Right lung (tissue), 5 donors: ENCODE data around the gene C19orf25. TPM values are rescaled to one million over a fixed set of nuclear protein-coding genes. Genes with fewer than 3 reads are reported as not detected.

Experiments
- DNase-seq, 2 donors: peaks; one replicate each; pipeline ENCODE4 v3.0.0-alpha.2; 2013
- polyA plus RNA-seq, 5 donors: library from polyadenylated mRNA; unstranded; fragments of 120-200 nt; gene quantifications; one replicate each; pipeline versions ENCODE4 v1.2.1 to v1.2.3, GENCODE V29; 2013; ENCODE audit warnings: inconsistent platforms in 1 of 5, low replicate concordance in 1 of 5; ENCODE audit not compliant: insufficient read length in 5 of 5, insufficient read depth in 1 of 5

Gene C19orf25
- polyA plus RNA-seq, 5 donors: 17.4 to 34.7 (median 20.9) TPM

GRCh38 chr19:1434040-1434366 is 45.0 kb downstream of the C19orf25 start:
- DNase-seq: no peak

DNA sequence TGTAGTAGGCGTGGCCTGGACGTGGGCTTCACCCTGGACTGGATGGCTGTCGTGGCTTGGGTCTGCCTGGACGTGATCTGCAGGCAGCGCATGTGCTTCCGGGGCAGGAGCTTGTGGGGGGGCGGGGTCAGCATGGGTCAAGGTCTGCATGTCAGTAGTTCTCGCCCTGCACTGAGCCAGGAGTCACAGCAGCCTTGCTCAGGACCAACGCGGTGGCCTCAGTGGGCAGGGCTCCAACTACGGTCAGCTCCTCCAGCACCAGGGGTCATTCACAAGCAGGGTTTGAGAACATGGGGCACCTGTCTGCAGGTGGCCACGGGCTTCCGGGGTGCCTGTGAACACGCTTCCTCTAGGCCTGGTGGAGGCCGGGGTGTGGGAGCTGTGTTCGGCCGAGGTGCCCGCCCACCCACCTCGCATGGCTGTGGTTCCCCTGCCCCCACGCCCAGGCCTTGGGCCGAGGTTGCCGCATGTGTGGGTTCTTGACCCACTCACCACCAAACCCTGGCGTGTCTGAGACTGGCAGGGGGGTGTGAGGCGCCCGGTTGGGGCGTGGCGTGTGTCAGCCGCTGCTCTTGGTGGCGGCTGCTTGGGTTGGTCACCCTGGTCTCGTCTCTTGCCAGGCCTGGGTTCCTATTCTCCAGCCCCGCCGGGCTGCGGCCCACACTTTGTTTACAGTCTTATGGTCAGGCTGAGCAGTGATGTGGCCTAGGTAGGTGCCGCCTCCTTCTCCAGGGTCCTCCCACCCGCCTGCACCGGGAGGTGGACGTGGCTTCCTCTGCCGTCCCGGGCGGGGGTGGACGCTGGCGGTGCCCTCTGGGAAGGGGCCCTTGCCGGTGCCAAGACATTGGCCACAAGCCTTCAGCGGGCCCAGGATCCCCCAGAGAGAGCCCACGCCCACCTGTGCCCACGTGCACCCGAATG is 45.6 kb downstream of the C19orf25 start:
- DNase-seq: no peak

DNA sequence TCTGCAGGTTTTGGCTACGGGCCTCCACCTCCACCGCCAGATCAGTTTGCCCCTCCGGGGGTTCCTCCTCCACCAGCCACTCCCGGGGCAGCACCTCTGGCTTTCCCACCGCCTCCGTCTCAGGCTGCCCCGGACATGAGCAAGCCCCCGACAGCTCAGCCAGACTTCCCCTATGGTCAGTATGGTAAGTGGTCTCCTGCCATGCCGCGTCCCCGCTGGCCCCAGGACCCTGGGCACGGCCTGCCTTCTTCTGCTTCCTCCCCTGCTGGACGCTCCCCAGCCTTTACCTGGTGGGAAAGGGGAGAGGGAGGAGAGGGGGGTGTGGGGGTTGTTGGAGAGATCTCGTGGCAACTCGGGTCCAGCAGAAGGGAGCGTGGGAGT is 46.5 kb downstream of the C19orf25 start:
- no peak for DNase-seq

DNA sequence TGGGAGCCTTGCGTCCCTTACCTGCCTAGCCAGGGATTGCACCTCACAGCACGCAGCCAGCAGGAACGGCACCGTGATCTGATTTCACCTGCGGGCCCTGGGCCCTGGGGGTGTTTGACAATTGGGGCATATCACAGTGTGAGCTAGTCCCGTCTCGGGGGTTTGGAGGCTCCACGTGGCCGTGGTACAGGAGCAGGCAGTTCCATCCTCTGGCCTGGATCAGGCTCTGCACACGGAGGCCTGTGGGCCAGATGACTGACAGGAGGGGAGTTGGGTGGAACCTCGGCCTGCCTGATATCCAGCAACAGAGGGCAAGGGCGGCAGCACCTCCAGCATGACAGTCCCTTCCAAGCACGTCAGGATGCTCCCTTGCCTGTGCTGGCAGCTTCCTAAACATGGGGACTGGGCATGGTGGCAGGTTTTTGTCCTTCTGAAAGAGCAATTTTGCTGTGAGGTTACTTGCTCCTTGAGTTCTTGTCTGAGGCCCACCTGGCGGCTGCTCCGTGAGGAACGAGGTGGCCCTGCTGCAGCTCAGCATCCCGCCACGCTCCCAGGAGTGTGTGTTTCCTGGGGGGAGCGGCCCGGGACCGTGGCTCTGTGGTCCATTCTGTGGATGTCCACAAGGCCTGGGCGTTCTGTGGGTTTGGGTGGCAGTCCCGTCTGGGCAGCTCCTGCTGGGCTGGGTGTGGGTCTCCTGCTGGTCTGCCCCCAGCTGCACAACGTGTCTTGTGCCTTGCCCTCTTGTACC is 47.1 kb downstream of the C19orf25 start:
- no peak for DNase-seq

- DNase-seq: no peak
Measured at GRCh38 chr19:1430246-1430645, 48.8 kb downstream of the C19orf25 start.

GRCh38 chr19:1429750-1430149 is 49.3 kb downstream of the C19orf25 start:
- no peak for DNase-seq

DNA sequence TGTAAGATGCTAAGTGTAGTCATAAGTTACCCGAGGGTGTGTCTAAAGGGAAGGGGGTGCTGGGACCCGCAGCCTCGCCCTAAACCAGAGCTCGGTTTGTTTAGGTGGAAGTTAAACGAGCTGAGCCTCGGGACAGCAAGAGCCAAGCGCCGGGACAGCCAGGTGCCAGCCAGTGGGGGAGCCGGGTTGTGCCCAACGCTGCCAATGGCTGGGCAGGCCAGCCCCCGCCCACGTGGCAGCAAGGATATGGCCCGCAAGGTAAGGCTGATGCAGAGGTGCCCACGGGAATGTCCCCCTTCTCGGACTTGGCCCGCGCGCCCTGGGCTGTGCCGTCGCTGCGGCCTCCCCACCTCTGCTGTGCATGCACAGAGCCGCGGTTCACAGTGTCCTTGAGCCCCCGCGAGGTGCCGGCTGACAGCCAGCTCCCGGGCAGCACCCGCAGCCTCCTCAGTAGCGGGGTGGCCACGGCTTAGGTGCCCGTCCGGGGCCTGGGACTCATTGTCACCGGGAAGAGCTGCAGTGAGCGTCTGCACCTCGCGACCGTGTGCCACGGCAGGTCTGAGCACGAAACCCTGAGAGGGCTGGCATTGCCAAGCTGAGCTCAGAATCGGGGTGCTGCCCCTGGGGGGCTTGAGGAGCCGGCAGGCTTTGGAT is 50.1 kb downstream of the C19orf25 start:
- no peak for DNase-seq

- no peak for DNase-seq
Measured at GRCh38 chr19:1427221-1427920, 51.6 kb downstream of the C19orf25 start.

GRCh38 chr19:1426736-1427135 is 52.3 kb downstream of the C19orf25 start:
- no peak for DNase-seq

DNA sequence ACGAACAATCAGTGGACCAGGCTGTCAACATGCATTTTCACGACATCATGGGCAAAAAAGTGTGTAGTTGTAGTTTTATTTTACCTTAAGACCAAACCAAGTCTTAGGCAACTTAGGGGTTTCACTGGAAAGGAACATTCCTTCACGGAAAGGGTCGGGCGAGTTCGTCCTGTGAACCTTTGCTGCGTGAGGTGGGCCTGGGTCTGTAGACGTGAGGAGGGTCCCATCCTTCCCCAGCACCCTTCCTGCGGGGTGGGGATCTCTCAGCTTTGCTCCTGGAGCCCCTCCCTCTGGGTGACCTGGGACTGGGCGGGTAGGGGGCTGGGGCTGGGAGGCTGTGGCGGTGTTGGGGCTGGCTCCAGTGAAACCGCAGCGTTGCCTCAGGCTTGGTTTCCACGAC is 53.1 kb downstream of the C19orf25 start:
- no peak for DNase-seq

- no peak for DNase-seq
Measured at GRCh38 chr19:1425102-1425837, 53.7 kb downstream of the C19orf25 start.

- no peak for DNase-seq
Measured at GRCh38 chr19:1424192-1424955, 54.6 kb downstream of the C19orf25 start.

DNA sequence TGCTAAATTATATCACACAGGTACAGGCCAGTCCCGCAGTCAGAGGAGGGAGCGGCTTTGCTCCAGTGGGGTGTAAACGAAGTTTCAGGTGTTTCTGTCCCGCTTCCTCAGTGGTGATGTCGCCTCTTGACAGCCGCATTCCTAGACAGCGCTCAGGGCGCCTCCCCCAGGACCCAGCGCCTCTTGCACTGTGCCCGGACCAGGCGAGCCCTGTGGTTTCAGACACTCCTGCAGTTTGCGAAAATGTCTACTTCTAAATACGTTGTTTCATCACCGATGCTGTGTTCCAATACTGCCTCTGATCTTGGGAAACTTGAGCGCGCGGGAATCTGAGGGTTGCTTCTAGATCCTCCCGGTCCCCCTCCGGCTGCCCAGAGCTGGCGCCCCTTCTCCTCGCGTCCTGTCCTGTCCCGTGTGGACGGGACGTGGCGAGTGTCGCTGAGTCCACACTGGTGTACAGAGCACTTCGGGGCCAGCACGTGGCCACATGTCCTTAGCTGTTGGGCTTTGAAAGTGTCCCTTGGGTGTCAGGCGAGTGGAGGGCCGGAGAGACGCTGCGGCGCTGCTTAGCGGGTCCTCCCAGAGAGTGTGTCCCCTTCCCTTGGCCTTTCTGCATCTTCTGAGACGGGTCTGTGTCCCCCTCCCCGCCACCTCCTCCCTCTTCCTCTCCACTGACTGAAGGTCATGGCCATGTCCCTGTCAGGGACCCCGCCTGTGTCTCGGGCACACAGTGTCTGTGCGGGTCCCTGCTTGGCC is 55.4 kb downstream of the C19orf25 start:
- DNase-seq: no peak

Other genes starting within 250 kb of the C19orf25 start
- gene CBARP, start 241.2 kb downstream of the C19orf25 start, polyA plus RNA-seq: 1 to 10 TPM in 4 of 5 donors, under 1 TPM in 1; 0.97 to 2.5 (median 1.5) TPM
- gene ATP5F1D, start 237.5 kb downstream of the C19orf25 start, polyA plus RNA-seq: 100 to 1,000 TPM in 1 of 5 donors, 10 to 100 TPM in 4; 47.3 to 131 (median 76.0) TPM
- 10 to 100 TPM; 29.5 to 67.9 (median 40.8) TPM for gene MIDN, start 230.6 kb downstream of the C19orf25 start, polyA plus RNA-seq
- 1,000 to 10,000 TPM in 1 of 5 donors, 100 to 1,000 TPM in 4; 774 to 1,053 (median 920) TPM for gene CIRBP, start 209.9 kb downstream of the C19orf25 start, polyA plus RNA-seq
- 10 to 100 TPM in 4 of 5 donors, 1 to 10 TPM in 1; 8.9 to 32.2 (median 17.2) TPM for gene FAM174C, start 203.7 kb downstream of the C19orf25 start, polyA plus RNA-seq
- gene EFNA2, start 193.3 kb downstream of the C19orf25 start, polyA plus RNA-seq: 1 to 10 TPM in 2 of 5 donors, under 1 TPM in 3; 0.66 to 2.1 (median 0.84) TPM
- gene NDUFS7, start 95.3 kb downstream of the C19orf25 start, polyA plus RNA-seq: 10 to 100 TPM; 29.8 to 76.5 (median 37.8) TPM
- 10 to 100 TPM; 18.6 to 42.1 (median 22.2) TPM for gene GAMT, start 77.7 kb downstream of the C19orf25 start, polyA plus RNA-seq
- 100 to 1,000 TPM in 1 of 5 donors, 10 to 100 TPM in 4; 86.4 to 104 (median 87.9) TPM for gene DAZAP1, start 71.6 kb downstream of the C19orf25 start, polyA plus RNA-seq
- gene RPS15, start 40.8 kb downstream of the C19orf25 start, polyA plus RNA-seq: 1,000 to 10,000 TPM in 1 of 5 donors, 100 to 1,000 TPM in 4; 535 to 1,164 (median 663) TPM
- gene APC2, start 29.1 kb downstream of the C19orf25 start, polyA plus RNA-seq: 1 to 10 TPM in 2 of 5 donors, under 1 TPM in 3; 0.57 to 1.2 (median 0.71) TPM
- 1 to 10 TPM; 2.7 to 6.0 (median 3.7) TPM for gene PCSK4, start 11.1 kb upstream of the C19orf25 start, polyA plus RNA-seq
- 1 to 10 TPM; 2.4 to 6.7 (median 3.9) TPM for gene REEP6, start 12.0 kb upstream of the C19orf25 start, polyA plus RNA-seq
- 1 to 10 TPM in 1 of 5 donors, under 1 TPM in 4; 0.38 to 1.2 (median 0.54) TPM for gene ADAMTSL5, start 33.8 kb upstream of the C19orf25 start, polyA plus RNA-seq
- under 1 TPM; 0.14 to 0.53 (median 0.28) TPM for gene PLK5, start 44.9 kb upstream of the C19orf25 start, polyA plus RNA-seq
- gene MEX3D, start 89.1 kb upstream of the C19orf25 start, polyA plus RNA-seq: 10 to 100 TPM; 17.1 to 42.8 (median 25.2) TPM
- 10 to 100 TPM; 35.7 to 87.1 (median 46.5) TPM for gene MBD3, start 113.7 kb upstream of the C19orf25 start, polyA plus RNA-seq
- gene UQCR11, start 126.2 kb upstream of the C19orf25 start, polyA plus RNA-seq: 100 to 1,000 TPM in 1 of 5 donors, 10 to 100 TPM in 4; 55.7 to 119 (median 83.2) TPM
- 100 to 1,000 TPM; 101 to 158 (median 127) TPM for gene TCF3, start 173.4 kb upstream of the C19orf25 start, polyA plus RNA-seq